ENCODE data around the gene PTPN14. TPM values are rescaled to one million over a fixed set of nuclear protein-coding genes. Genes with fewer than 3 reads are reported as not detected.

Gene PTPN14
- polyA plus RNA-seq, 1 donor from 2014 or later = 0.08 TPM

GRCh38 chr1:214472364-214472763 is 79.0 kb downstream of the PTPN14 start:
- Mint-ChIP-seq H3K4me3 (no peak overlapping the region), H3K9me3 (no peaks in the 10 kb centered on the region), H3K27ac (no peak overlapping the region), H3K36me3 (no peaks in the 10 kb centered on the region), H3K4me1 (no peaks in the 10 kb centered on the region), H3K27me3 (peaks cover 3% of the 10 kb centered on the region)

DNA sequence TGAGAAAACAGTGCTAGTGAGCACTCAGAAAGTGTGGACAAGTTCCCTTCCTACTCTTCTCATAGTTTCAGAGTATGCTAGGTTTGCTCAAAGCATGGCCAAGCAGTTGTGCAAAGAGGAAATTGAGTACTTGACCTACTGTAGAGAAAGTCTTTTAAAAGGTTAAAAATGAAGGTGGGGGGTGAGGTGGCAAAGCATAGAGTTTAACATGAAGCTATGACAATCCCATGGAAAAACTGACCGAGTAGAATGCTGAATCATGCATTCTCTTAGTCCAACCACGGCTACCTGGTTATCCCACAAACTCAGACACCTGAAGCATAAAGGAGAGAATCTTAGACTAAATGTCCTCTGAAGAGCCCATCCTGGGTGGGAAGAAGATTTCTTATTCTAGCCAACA is 79.9 kb downstream of the PTPN14 start:
- Mint-ChIP-seq H3K4me1 (no peaks in the 10 kb centered on the region), H3K4me3 (no peak overlapping the region), H3K36me3 (no peaks in the 10 kb centered on the region), H3K27me3 (peaks cover 3% of the 10 kb centered on the region), H3K27ac (no peak overlapping the region), H3K9me3 (no peaks in the 10 kb centered on the region)

DNA sequence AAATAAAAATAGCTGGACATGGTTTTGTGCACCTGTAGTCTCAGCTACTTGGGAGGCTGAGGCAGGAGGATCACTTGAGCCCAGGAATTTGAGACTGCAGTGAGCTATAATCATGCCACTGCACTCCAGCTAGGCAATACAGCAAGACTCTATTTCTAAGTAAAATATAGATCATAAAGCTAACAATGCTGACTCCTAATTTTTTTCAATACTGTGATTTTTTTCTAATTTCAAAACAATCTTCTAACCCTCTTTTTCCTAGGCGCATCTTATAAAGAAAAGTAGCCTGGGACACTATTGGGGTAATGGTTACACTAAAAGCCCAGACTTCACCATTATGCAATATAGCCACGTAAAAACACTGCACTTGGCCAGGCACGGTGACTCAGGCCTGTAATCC is 81.3 kb downstream of the PTPN14 start:
- Mint-ChIP-seq H3K4me3 (no peak overlapping the region), H3K36me3 (no peaks in the 10 kb centered on the region), H3K4me1 (no peaks in the 10 kb centered on the region), H3K9me3 (no peaks in the 10 kb centered on the region), H3K27me3 (no peaks in the 10 kb centered on the region), H3K27ac (no peak overlapping the region)

- Mint-ChIP-seq H3K27me3 (no peaks in the 10 kb centered on the region), H3K4me1 (no peaks in the 10 kb centered on the region), H3K36me3 (no peaks in the 10 kb centered on the region), H3K9me3 (no peaks in the 10 kb centered on the region), H3K4me3 (no peak overlapping the region), H3K27ac (no peak overlapping the region)
Observed at GRCh38 chr1:214469290-214469689, 82.1 kb downstream of the PTPN14 start.

- H3K27ac Mint-ChIP-seq = no peak overlapping the region
- H3K4me1 Mint-ChIP-seq = no peaks in the 10 kb centered on the region
- no peaks in the 10 kb centered on the region for H3K27me3 Mint-ChIP-seq
- no peaks in the 10 kb centered on the region for H3K36me3 Mint-ChIP-seq
- no peaks in the 10 kb centered on the region for H3K9me3 Mint-ChIP-seq
- H3K4me3 Mint-ChIP-seq = no peak overlapping the region
Observed at GRCh38 chr1:214467078-214467585, 84.3 kb downstream of the PTPN14 start.

DNA sequence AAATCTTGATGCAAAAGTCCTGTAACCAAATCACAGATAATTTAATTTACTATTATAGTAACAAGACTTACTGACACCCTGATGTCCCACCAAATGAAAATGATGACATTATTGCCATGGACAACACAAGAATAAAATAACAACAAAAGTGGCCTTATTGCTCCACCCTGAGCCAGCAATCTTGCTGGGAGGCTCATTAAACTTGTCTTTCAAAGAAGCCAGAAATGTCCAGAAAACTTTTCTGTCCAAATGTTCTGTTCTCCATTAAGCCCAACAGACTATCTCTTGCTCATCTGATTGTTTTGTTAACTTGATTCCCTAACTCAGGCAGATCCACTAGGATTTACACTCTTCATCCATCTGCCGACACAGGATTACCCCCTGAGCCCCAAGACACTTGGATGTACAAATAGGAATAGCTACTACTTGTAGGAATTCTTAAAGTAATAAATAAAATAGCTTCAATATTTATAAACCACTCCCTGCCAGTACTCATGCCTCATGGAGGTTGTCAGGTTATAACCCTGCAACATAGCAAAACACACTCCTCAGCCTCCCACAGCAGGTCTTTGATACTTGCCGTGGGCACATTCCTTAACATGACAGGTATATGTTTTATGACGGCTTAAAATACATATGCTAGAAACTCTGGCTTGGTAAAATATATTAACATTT is 84.9 kb downstream of the PTPN14 start:
- H3K36me3 Mint-ChIP-seq = no peaks in the 10 kb centered on the region
- H3K4me3 Mint-ChIP-seq = no peak overlapping the region
- H3K4me1 Mint-ChIP-seq = no peaks in the 10 kb centered on the region
- H3K9me3 Mint-ChIP-seq = no peaks in the 10 kb centered on the region
- H3K27me3 Mint-ChIP-seq = no peaks in the 10 kb centered on the region
- peak overlapping the region in 1 of 3 donors; percentile 92 for H3K27ac Mint-ChIP-seq

DNA sequence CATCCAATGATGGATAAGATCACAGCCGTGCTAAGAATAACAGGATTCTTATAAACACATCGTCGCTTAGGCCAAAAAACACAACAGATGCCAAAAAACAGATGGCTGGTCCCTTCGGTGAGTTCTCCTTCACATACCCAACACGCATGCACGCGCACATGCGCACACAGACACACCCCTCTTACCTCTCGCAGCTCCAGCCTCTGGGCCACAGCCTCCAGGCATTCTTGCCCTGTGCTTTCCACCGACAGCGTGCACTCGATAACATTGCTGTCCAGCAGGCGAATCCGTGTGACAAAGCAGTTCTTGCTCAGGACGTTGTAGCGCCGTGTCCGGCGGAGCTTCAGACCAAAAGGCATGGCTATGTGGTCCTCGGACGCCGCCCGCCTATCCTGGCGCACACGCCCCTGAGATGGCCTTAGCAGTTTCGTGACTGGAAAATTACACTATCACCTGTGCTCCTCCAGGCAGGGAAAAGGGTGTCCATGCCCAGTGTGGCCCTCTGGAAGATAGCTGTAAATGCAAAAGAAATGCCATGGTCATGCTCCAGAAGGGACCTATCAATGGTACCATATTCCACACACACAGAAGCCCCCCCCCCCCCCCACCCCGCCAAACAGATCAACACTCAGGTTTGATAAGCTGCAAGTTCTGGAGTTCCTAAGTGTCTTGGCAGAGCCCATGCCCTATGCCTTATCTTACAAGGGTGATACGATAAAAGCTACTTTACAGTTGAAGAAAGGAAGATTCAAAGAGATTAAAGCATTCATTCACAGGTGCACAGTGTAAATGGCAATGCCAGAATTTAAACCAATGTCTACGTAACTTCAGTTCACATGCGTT is 86.7 kb downstream of the PTPN14 start:
- Mint-ChIP-seq H3K27me3 (peaks cover 2% of the 10 kb centered on the region), H3K9me3 (no peaks in the 10 kb centered on the region), H3K4me3 (peak overlapping the region in 1 of 4 donors; percentile 35), H3K36me3 (no peaks in the 10 kb centered on the region), H3K4me1 (no peaks in the 10 kb centered on the region), H3K27ac (no peak overlapping the region)

DNA sequence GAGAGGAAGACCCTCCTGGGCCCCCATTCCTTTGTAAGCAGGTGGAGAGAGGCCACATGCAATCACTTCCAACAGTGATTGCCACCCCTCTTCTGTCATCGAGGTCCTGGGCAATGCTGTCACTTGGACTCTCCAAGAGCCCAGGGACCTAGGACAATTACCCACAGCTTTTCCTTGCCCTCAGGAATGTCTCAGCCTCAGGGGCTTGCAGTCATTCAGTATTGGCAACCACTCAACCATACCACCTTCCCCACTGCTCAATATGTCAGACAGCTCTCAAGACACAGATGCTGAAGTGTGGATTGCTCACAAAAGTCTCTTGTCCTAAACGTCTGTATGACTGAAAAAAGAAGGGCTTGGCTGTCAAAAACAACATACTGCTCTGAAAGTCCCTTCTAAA is 87.8 kb downstream of the PTPN14 start:
- H3K36me3 Mint-ChIP-seq = no peaks in the 10 kb centered on the region
- H3K9me3 Mint-ChIP-seq = no peaks in the 10 kb centered on the region
- H3K4me3 Mint-ChIP-seq = no peak overlapping the region
- no peak overlapping the region for H3K27ac Mint-ChIP-seq
- H3K4me1 Mint-ChIP-seq = no peaks in the 10 kb centered on the region
- peaks cover 2% of the 10 kb centered on the region for H3K27me3 Mint-ChIP-seq

DNA sequence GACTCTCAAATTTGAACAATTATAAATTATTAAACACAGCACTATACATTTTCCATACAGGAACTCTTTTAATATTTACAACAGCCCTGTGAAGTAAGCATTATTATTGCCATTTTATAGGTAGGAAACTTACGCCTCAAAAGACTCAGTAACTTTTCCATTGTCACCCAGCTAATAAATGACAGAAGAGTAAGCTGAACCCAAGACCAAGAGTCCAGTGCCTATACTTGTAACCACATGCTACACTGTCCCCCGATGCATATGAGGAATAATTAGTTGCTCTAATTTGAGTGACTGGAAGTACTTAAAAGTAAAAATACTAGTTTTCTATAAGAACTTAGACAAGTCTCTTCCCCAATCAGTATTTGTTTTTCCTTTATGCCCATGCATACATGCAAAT is 88.5 kb downstream of the PTPN14 start:
- no peak overlapping the region for H3K4me3 Mint-ChIP-seq
- no peaks in the 10 kb centered on the region for H3K36me3 Mint-ChIP-seq
- H3K9me3 Mint-ChIP-seq = no peaks in the 10 kb centered on the region
- no peak overlapping the region for H3K27ac Mint-ChIP-seq
- no peaks in the 10 kb centered on the region for H3K4me1 Mint-ChIP-seq
- H3K27me3 Mint-ChIP-seq = peaks cover 2% of the 10 kb centered on the region

GRCh38 chr1:214461305-214461704 is 90.1 kb downstream of the PTPN14 start:
- peaks cover 2% of the 10 kb centered on the region for H3K27me3 Mint-ChIP-seq
- no peaks in the 10 kb centered on the region for H3K36me3 Mint-ChIP-seq
- no peak overlapping the region for H3K27ac Mint-ChIP-seq
- H3K9me3 Mint-ChIP-seq = no peaks in the 10 kb centered on the region
- no peak overlapping the region for H3K4me3 Mint-ChIP-seq
- H3K4me1 Mint-ChIP-seq = no peaks in the 10 kb centered on the region

DNA sequence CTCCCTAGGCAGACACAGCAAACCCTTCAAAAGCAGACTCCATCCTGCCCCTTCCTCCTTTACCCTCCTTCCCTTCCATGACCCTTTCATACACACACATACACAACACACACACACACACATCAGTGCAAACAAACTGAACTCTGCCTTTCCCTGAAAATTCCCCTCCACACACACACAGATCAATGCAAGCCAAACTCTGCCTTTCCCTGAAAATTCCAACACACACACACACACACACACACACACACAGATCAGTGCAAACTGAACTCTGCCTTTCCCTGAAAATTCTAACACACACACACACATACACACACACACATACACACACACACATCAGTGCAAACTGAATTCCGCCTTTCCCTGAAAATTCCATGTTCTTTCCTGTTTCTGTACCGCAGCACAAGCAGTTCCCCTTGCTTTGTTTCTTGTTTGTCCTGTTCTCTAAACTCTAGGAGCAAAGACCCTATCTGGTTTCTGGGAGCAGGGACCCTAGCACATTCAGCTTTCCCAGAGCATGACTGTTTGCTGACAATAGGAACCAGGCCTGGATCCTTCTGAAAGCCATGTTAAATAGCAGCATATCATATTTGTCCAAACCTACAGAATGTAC is 91.0 kb downstream of the PTPN14 start:
- Mint-ChIP-seq H3K27me3 (peaks cover 2% of the 10 kb centered on the region), H3K4me1 (no peaks in the 10 kb centered on the region), H3K4me3 (peak overlapping the region in 1 of 4 donors; percentile 19), H3K9me3 (peaks cover 0 to 2% (median 0%) of the 10 kb centered on the region in 3 donors), H3K27ac (no peak overlapping the region), H3K36me3 (no peaks in the 10 kb centered on the region)

GRCh38 chr1:214459895-214460294 is 91.5 kb downstream of the PTPN14 start:
- Mint-ChIP-seq H3K4me3 (no peak overlapping the region), H3K4me1 (no peaks in the 10 kb centered on the region), H3K27me3 (peaks cover 2% of the 10 kb centered on the region), H3K9me3 (peaks cover 0 to 2% (median 0%) of the 10 kb centered on the region in 3 donors), H3K27ac (no peak overlapping the region), H3K36me3 (no peaks in the 10 kb centered on the region)

DNA sequence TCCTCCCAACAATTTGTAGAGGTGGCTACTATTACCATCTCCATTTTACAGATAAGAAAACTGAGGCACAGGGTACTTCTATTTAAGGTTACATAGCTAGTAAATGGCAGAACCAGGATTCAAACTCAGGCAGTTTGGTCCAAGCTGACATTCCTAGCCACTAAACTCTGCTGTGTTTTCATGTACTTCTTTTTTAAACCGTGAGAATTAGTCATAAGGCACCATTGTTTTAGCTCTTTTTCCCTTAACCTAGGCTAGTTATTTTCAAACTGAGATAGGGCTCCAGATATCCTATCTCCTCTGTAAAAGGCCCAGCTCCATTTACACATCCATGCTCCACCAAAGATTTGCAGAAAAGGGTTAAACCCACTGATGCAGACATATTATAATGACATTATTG is 92.9 kb downstream of the PTPN14 start:
- Mint-ChIP-seq H3K4me3 (no peak overlapping the region), H3K27ac (no peak overlapping the region), H3K27me3 (peaks cover 2% of the 10 kb centered on the region), H3K4me1 (no peaks in the 10 kb centered on the region), H3K36me3 (no peaks in the 10 kb centered on the region), H3K9me3 (peaks cover 0 to 2% (median 0%) of the 10 kb centered on the region in 3 donors)

DNA sequence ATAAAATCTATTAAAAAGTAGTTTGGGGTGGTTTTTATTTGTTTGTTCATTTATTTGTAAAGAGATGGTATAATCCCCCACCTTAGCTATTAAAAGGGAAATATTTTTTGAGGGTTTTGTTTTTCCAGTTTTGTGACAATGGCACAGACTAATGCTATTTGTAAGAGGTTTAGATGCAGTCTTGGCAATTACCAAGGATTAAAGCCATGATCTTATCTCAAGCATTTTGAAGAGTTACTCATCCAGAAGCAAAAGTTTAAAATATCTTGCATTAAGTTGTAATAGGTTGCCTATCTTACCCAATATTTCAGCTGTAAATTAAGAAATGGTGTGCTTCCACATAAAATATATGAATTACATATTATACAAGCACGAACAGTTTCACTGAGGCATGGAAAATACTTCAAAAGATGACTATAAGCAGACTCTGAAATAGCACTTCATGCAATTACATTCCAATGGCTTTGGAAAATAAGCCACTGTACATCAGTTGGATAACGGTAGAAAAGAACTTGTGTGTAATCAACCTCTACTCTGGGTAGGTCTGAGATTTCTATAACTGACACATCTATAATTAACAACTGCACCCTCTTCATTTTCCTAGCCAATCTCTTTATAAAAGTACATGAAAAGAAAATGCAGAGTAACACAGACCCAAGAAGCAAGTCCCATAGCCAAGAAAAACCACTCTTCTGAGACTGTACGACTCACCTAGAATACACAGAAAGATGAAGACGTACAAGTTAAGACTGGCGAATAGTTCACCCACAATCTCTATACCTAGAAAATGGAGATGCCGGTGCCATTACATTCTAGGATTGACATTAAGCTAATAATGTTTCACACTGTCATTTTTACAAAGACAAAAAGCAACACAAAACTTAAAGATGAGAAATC is 95.2 kb downstream of the PTPN14 start:
- peaks cover 0 to 2% (median 0%) of the 10 kb centered on the region in 3 donors for H3K9me3 Mint-ChIP-seq
- H3K27ac Mint-ChIP-seq = no peak overlapping the region
- no peaks in the 10 kb centered on the region for H3K4me1 Mint-ChIP-seq
- H3K27me3 Mint-ChIP-seq = peaks cover 2% of the 10 kb centered on the region
- no peak overlapping the region for H3K4me3 Mint-ChIP-seq
- no peaks in the 10 kb centered on the region for H3K36me3 Mint-ChIP-seq

Measured in IgD-negative memory B cell (primary cell).